ENCODE results near the gene CHST8.

The CHST8 gene

GRCh38 chr19:33681081-33681680 lies 59.4 kb downstream of the CHST8 start:
- Histone ChIP-seq H3K9me3 (ENCODE audit: control insufficient read depth, low read length) (no peaks in the 10 kb centered on the region), H3K23ac (ENCODE audit: low read length in 2 of 2) (no peak overlapping the region), H4K8ac (ENCODE audit: low read length) (no peak overlapping the region), H3K27me3 (ENCODE audit: control insufficient read depth in 1 of 2, insufficient read depth in 1 of 2, low read length in 2 of 2) (peaks cover 16 to 33% of the 10 kb centered on the region in 2 experiments), H3K4ac (ENCODE audit: low read depth in 1 of 2, low read length in 2 of 2) (no peak overlapping the region), H3K79me1 (replicated peaks; ENCODE audit: low read length, poor library complexity, severe bottlenecking) (no peaks in the 10 kb centered on the region), H3K27ac (ENCODE audit: low read length, poor library complexity, severe bottlenecking) (no peak overlapping the region), H3K4me3 (ENCODE audit: insufficient read depth in 1 of 2, low read depth in 1 of 2, low read length in 2 of 2) (no peak overlapping the region), H3K4me2 (ENCODE audit: low read length, poor library complexity, severe bottlenecking) (no peak overlapping the region), H3K14ac (ENCODE audit: low read length in 2 of 2) (no peak overlapping the region), H2AK5ac (ENCODE audit: low read length, severe bottlenecking) (no peak overlapping the region), H3K18ac (ENCODE audit: low read depth in 1 of 2, low read length in 2 of 2) (no peak overlapping the region), H4K91ac (ENCODE audit: low read length) (no peak overlapping the region), H3K9ac (ENCODE audit: low read length) (no peak overlapping the region), H2BK12ac (ENCODE audit: low read length in 2 of 2) (no peak overlapping the region), H2BK120ac (ENCODE audit: low read depth, low read length) (no peak overlapping the region), H3K36me3 (ENCODE audit: control insufficient read depth in 1 of 2, insufficient read depth in 2 of 2, low read depth in 1 of 2, low read length in 2 of 2) (no peaks in the 10 kb centered on the region), H2AFZ (ENCODE audit: low read depth, low read length) (no peak overlapping the region), H3K4me1 (ENCODE audit: control insufficient read depth, insufficient read depth, low read depth, low read length) (no peaks in the 10 kb centered on the region), H2BK5ac (ENCODE audit: low read depth, low read length, poor library complexity, severe bottlenecking) (no peak overlapping the region), H2BK15ac (ENCODE audit: low read depth, poor library complexity, severe bottlenecking) (no peak overlapping the region)
- 59% methylated on average over 3 of the region's 3 CpGs for WGBS
- DNase-seq = no peak

GRCh38 chr19:33683881-33684537 lies 62.3 kb downstream of the CHST8 start:
- no peak overlapping the region for H4K8ac ChIP-seq (ENCODE audit: low read length)
- H3K36me3 ChIP-seq (ENCODE audit: control insufficient read depth in 1 of 2, insufficient read depth in 2 of 2, low read depth in 1 of 2, low read length in 2 of 2) = no peaks in the 10 kb centered on the region

GRCh38 chr19:33684538-33685232 lies 62.9 kb downstream of the CHST8 start:
- no peak for DNase-seq
- H3K4me1 ChIP-seq (ENCODE audit: control insufficient read depth, insufficient read depth, low read depth, low read length) = no peaks in the 10 kb centered on the region
- H2AFZ ChIP-seq (ENCODE audit: low read depth, low read length) = no peak overlapping the region
- H3K18ac ChIP-seq (ENCODE audit: low read depth in 1 of 2, low read length in 2 of 2) = no peak overlapping the region
- H3K9ac ChIP-seq (ENCODE audit: low read length) = no peak overlapping the region
- H3K79me1 ChIP-seq (replicated peaks; ENCODE audit: low read length, poor library complexity, severe bottlenecking) = no peaks in the 10 kb centered on the region
- H3K4me2 ChIP-seq (ENCODE audit: low read length, poor library complexity, severe bottlenecking) = no peak overlapping the region
- H3K14ac ChIP-seq (ENCODE audit: low read length in 2 of 2) = no peak overlapping the region
- H2BK120ac ChIP-seq (ENCODE audit: low read depth, low read length) = no peak overlapping the region
- H4K91ac ChIP-seq (ENCODE audit: low read length) = no peak overlapping the region
- no peak overlapping the region for H2AK5ac ChIP-seq (ENCODE audit: low read length, severe bottlenecking)
- no peak overlapping the region for H3K27ac ChIP-seq (ENCODE audit: low read length, poor library complexity, severe bottlenecking)
- H3K9me3 ChIP-seq (ENCODE audit: control insufficient read depth, low read length) = no peaks in the 10 kb centered on the region
- H3K23ac ChIP-seq (ENCODE audit: low read length in 2 of 2) = no peak overlapping the region
- no peak overlapping the region for H3K4me3 ChIP-seq (ENCODE audit: insufficient read depth in 1 of 2, low read depth in 1 of 2, low read length in 2 of 2)
- no peak overlapping the region for H3K4ac ChIP-seq (ENCODE audit: low read depth in 1 of 2, low read length in 2 of 2)
- H2BK15ac ChIP-seq (ENCODE audit: low read depth, poor library complexity, severe bottlenecking) = no peak overlapping the region
- no peak overlapping the region for H2BK12ac ChIP-seq (ENCODE audit: low read length in 2 of 2)
- WGBS = 57% methylated on average over 41 of the region's 42 CpGs
- no peak overlapping the region for H2BK5ac ChIP-seq (ENCODE audit: low read depth, low read length, poor library complexity, severe bottlenecking)
- no peaks in the 10 kb centered on the region for H3K36me3 ChIP-seq (ENCODE audit: control insufficient read depth in 1 of 2, insufficient read depth in 2 of 2, low read depth in 1 of 2, low read length in 2 of 2)
- H4K8ac ChIP-seq (ENCODE audit: low read length) = no peak overlapping the region
- H3K27me3 ChIP-seq (ENCODE audit: control insufficient read depth in 1 of 2, insufficient read depth in 1 of 2, low read length in 2 of 2) = peaks cover 16 to 49% of the 10 kb centered on the region in 2 experiments

More at GRCh38 chr19:33683881-33684537, 62.3 kb downstream of the CHST8 start:
- Histone ChIP-seq H2BK5ac (ENCODE audit: low read depth, low read length, poor library complexity, severe bottlenecking) (no peak overlapping the region), H2AFZ (ENCODE audit: low read depth, low read length) (no peak overlapping the region), H3K4me3 (ENCODE audit: insufficient read depth in 1 of 2, low read depth in 1 of 2, low read length in 2 of 2) (no peak overlapping the region), H2AK5ac (ENCODE audit: low read length, severe bottlenecking) (no peak overlapping the region), H3K9me3 (ENCODE audit: control insufficient read depth, low read length) (no peaks in the 10 kb centered on the region), H3K4me2 (ENCODE audit: low read length, poor library complexity, severe bottlenecking) (no peak overlapping the region), H3K27me3 (ENCODE audit: control insufficient read depth in 1 of 2, insufficient read depth in 1 of 2, low read length in 2 of 2) (peaks cover 16 to 44% of the 10 kb centered on the region in 2 experiments), H3K4ac (ENCODE audit: low read depth in 1 of 2, low read length in 2 of 2) (no peak overlapping the region), H2BK15ac (ENCODE audit: low read depth, poor library complexity, severe bottlenecking) (no peak overlapping the region), H3K14ac (ENCODE audit: low read length in 2 of 2) (no peak overlapping the region), H3K4me1 (ENCODE audit: control insufficient read depth, insufficient read depth, low read depth, low read length) (no peaks in the 10 kb centered on the region), H3K18ac (ENCODE audit: low read depth in 1 of 2, low read length in 2 of 2) (no peak overlapping the region), H2BK12ac (ENCODE audit: low read length in 2 of 2) (no peak overlapping the region), H3K79me1 (replicated peaks; ENCODE audit: low read length, poor library complexity, severe bottlenecking) (no peaks in the 10 kb centered on the region), H3K27ac (ENCODE audit: low read length, poor library complexity, severe bottlenecking) (no peak overlapping the region), H2BK120ac (ENCODE audit: low read depth, low read length) (no peak overlapping the region), H3K9ac (ENCODE audit: low read length) (no peak overlapping the region), H4K91ac (ENCODE audit: low read length) (no peak overlapping the region), H3K23ac (ENCODE audit: low read length in 2 of 2) (no peak overlapping the region)
- DNase-seq = no peak
- WGBS = 24% methylated on average over 24 of the region's 24 CpGs

GRCh38 chr19:33685541-33685940 lies 63.8 kb downstream of the CHST8 start:
- Histone ChIP-seq H2AK5ac (ENCODE audit: low read length, severe bottlenecking) (no peak overlapping the region), H4K8ac (ENCODE audit: low read length) (no peak overlapping the region), H3K79me1 (replicated peaks; ENCODE audit: low read length, poor library complexity, severe bottlenecking) (no peaks in the 10 kb centered on the region), H2BK5ac (ENCODE audit: low read depth, low read length, poor library complexity, severe bottlenecking) (no peak overlapping the region), H3K14ac (ENCODE audit: low read length in 2 of 2) (no peak overlapping the region), H4K91ac (ENCODE audit: low read length) (no peak overlapping the region), H3K27me3 (ENCODE audit: control insufficient read depth in 1 of 2, insufficient read depth in 1 of 2, low read length in 2 of 2) (peaks cover 16 to 49% of the 10 kb centered on the region in 2 experiments), H3K36me3 (ENCODE audit: control insufficient read depth in 1 of 2, insufficient read depth in 2 of 2, low read depth in 1 of 2, low read length in 2 of 2) (no peaks in the 10 kb centered on the region), H3K18ac (ENCODE audit: low read depth in 1 of 2, low read length in 2 of 2) (no peak overlapping the region), H3K9ac (ENCODE audit: low read length) (no peak overlapping the region), H2BK12ac (ENCODE audit: low read length in 2 of 2) (no peak overlapping the region), H3K4ac (ENCODE audit: low read depth in 1 of 2, low read length in 2 of 2) (no peak overlapping the region), H3K4me2 (ENCODE audit: low read length, poor library complexity, severe bottlenecking) (no peak overlapping the region), H3K23ac (ENCODE audit: low read length in 2 of 2) (no peak overlapping the region), H3K27ac (ENCODE audit: low read length, poor library complexity, severe bottlenecking) (no peak overlapping the region), H3K4me3 (ENCODE audit: insufficient read depth in 1 of 2, low read depth in 1 of 2, low read length in 2 of 2) (no peak overlapping the region), H3K4me1 (ENCODE audit: control insufficient read depth, insufficient read depth, low read depth, low read length) (no peaks in the 10 kb centered on the region), H2BK15ac (ENCODE audit: low read depth, poor library complexity, severe bottlenecking) (no peak overlapping the region), H2AFZ (ENCODE audit: low read depth, low read length) (no peak overlapping the region), H3K9me3 (ENCODE audit: control insufficient read depth, low read length) (no peaks in the 10 kb centered on the region), H2BK120ac (ENCODE audit: low read depth, low read length) (no peak overlapping the region)
- DNase-seq = no peak
- 85% methylated on average over 1 of the region's 6 CpGs for WGBS
